NCI-H1930 (cell line): Measurements from ENCODE around the gene COL13A1.

Experiments
- DNase-seq, 2 experiments: peaks; one replicate each; lab custom pipeline; 2025; lab: John Stamatoyannopoulos, UW

The COL13A1 gene

DNA sequence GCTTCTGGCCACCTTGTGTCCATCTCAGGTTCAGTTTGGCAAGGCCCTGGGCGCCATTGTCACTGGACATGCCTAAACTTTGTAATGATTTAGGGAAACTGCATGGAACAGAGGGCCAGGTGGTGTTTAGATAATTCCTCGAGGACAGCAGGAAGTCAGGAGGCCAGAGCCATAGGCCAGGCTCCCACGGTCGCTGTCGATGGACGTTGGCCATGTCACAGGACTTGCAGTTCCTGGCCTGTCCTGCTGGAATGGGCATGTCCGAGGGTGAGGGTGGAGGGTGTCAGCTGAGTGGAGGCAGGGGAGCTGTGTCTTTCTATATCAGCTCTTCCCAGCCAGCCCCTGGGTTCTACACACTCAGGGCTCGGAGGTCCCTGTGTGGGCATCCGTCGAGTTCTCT, 143.1 kb downstream of the COL13A1 start:
- no peak for DNase-seq

DNA sequence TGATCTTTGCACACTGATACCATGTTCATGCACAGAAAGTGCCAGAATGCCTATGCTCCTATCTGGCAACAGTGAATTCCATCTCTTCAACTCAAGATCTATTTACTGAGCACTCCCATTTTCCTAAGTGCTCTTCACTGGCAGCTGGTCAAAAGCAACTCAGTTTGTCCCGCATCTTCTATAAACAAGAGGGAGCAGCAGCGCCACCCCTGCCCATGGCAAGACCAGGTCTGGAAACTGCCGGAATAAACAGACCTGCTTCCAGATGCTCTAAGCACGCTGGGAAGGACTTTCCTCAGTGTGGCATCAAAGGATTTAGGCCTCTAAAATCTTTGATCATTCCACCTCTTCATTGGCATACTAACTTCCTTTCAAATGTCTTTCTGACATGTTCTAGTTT, 146.6 kb downstream of the COL13A1 start:
- DNase-seq = no peak

DNA sequence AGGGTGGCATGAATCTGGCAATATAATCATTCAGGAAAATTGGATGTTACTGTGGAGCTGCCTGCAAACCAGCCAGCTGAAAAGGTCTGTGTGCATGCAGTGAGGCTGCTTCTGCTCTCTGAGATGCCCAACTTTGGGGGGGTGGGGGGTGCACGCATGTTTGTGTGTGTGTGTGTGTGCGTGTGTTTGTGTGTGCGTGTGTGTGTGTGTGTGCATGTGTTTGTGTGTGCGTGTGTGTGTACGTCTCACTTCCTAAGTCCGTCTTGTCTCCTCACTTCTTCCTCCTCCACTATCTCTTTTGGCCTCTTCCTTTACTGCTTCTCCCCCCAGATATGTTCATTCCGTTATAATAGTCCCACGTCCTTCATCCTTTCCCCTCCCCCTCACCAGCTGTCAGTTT, 148.1 kb downstream of the COL13A1 start:
- DNase-seq = no peak

DNA sequence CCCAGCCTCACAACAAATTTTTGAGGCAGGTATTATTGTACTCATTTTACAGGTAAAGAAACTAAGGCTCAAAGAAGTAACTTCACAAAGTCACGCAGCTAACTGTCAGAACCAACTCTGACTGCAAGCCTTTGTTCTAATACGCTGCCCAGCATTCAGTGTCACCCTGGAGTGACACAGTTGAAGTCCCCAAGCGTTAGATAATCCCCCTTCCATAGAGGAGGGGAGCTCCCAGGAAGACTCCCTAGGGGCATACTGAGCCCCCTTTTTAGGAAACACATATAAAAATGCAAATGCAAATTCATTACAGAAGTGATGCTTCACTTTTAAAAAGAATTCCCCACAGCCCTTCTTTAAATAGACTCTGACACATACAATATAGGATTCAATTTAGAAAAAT, 150.0 kb downstream of the COL13A1 start:
- no peak for DNase-seq

DNA sequence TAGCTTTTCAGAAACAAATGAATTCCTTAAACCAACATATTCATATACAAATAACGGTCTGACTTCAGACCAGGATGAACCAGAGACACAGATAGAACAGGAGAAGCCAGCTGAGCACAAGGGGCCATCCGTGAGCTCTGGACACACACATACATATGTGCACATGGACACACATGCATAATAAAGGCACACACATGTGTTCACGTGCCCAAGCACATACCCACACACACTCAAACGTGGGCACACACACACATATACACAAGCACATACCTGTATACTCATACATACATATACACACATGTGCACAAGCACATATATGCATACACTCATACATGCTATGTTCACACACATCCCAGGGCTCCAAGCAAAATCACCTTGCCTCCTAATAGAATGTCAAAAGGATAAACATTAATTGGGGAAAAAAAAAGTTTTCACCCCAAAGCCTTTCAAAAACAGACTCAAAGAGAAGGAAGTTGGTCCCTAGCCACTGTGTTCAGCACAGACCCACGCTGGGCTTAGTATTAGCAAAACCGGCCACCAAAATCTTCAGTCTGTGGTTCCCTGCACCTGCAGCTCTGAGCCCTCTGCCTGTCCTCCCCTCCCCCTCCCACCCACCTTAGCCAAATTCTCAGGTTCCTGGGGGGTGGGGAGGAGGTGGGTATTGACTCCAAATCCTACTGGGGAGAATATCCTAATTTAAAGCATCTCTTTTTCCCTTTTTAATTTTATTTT, 150.5 kb downstream of the COL13A1 start:
- DNase-seq = no peak

DNA sequence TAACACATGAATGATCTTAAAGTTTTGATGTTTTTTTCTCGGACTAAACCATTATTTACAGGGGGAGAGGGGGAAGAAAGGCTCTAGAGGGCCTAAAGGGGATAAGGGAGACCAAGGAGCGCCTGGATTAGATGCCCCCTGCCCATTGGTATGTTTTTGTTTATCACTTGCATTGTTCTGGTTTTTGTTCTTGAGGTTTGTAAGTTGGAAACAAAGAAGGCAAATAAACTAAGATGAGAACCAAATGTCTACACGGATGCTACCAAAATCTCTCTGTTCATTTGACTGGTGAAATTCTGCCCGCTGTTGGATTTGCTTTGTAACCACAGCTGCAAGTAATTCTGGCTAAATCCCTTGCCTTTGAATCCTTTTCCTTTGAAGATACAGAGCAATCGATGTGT, 151.1 kb downstream of the COL13A1 start:
- no peak for DNase-seq

DNA sequence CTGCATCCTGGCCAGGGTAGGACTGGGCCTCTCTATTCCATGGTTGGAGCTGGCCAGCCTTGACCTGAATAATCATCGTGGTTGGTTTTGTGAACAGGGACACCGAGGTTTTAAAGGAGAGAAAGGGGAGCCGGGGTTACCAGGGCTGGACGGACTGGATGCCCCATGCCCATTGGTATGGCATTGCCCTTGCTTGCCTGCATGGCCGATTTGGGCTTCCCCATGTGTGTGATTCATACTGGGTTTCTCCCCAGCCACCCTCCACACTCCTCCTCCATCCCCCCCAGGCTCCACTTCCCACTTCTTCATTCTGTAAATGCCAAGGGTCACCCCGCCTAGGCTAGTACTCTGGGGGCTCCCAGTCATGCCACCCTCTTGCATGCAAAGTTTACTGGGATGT, 152.1 kb downstream of the COL13A1 start:
- DNase-seq = no peak

DNA sequence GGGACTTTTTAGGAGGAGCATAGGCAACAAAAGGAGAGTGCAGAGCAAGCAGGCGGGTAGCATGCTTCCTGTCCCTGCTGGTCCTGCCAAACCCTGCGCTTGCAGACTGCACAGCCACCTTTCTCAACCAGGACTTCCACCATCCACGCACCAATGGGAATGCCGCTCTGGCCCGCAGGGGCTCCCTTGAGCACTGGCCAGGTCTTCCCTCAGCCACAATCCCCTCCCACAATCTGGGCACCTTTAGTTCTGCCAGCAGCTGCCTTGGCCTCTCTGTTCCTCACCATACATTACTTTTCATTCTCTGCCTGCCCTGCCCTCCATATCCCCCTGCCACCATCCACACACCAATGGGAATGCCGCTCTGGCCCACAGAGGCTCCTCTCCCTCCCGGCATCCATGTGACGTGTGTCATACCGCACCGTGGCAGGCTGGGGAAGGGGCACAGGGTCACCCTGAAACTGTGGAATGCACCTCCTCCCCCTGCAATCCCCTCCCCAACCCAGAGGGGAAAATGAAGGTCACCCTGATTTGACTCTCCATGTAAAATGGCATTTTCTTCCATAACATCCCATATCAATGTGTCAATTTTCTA, 153.6 kb downstream of the COL13A1 start:
- no peak for DNase-seq

DNA sequence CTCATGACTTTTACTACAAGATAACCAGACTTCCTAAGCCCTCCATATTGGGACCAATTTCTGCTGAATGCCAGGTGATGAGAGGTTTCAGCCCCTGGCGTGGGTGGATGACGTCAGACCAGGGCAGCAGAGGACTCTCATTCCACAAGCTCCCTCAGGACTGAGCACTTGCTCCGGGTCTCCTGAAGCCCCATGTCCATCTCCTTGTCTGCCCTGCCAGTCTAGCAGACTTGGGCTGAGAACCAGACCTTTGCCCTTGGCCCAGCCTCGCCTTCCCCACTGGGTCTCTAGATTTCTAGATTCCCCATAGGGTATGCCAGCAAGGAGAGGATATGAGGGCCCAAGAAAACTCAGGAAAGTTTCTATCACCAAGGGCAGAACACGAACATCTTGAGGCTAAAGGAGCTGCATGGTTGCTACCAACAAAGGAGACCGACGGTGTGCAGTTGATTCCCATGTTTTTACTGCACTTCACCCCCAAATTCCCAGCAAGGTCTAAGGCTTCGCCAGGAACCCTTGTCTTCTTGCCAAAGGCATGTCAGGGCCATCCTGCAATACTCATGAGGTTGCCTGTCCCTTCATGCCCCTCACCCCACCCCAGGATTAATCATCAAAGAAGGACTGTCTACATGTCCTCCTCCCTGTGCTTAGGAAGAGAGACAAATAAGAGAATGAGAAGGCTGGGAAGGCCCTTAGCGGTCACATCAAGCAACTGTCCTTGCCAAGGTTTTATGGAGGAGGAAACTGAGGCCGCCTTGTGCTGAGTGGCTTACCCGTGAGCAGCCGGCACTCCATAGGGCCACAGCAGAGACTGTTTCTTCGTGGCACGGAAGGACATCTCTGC, 154.4 kb downstream of the COL13A1 start:
- DNase-seq = no peak

DNA sequence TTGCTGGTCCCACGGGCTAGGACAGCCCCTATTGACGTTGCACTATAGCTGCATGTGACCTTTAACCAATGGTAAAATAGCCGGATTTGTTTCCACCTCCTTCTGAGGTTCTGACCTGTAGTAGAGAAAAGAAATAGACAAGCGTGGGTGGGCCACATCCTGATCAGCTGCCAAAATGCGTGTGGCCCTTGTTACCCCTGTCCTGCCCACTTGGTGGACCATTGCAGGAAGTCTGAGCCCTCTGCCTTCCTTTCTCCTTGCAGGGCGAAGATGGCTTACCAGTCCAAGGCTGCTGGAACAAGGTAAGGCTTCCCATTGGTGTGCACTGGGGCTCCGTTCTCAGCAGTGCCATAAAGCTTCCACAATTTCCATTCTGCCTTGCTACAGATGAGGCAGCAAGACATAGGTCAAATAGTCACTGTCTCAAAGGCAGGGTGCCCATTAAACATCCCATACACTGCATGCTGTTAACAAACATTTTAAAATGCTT, 155.1 kb downstream of the COL13A1 start:
- DNase-seq = no peak

DNA sequence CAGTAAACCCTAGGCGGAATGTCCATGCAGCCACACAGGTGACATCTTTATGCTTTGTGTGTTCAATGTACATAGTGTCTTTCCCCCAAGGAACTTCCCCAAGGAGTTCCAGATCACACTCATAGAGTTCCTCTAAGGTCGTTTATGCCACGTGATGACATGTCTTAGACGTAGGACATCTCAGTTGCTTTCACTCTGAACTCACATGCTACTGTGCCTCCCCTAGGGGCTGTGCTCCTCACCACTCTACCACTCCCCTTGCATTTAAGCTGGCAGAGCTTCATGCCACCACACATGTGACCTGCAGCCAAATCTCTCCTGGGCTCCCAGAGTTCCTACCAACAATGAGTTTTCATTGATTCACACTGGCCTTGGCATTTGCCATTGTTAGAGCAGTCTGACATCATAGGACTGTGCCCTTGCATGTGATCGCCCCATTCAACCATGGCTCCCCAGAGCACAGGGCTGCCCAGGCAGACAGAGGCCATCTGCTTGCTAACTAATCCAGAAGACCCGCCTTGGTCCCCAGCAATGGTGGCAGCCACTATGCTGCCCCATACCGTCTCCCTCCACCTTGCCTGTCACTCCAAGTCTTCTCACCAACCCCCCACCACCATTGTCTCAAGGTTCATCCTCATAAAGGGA, 155.7 kb downstream of the COL13A1 start:
- no peak for DNase-seq

DNA sequence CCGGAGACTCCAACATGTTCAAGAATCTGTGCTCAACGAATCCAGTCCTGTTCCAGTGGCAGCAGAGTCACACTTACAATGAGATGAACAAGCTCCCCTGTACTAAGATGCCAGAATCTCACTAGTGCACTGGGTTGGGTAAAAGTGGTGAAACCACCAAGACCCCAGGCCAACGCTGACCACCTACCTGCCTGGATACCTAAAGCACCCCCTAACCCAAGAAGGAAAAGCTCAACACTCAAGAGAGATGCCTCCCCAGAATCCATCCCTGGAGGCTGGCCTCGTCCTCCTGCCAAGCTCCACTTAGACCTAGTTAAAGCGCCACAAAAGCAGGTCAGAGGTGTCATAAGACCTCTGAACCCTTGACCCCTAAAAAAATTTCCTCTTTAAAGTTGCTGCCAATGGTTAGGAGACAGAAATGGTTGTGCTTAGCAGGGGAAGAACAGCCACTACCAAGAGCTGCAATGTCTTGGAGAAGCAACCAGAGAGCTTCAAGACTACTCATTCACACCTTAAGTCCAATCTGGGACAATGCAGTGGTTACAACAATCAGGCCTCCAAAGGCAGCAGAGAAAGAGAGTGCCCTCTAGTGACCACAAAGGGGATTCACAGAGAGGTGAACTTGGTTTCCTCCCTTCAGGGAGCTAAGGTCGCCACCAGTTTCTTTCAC, 156.3 kb downstream of the COL13A1 start:
- peak; percentile 17 to 21 for DNase-seq

DNA sequence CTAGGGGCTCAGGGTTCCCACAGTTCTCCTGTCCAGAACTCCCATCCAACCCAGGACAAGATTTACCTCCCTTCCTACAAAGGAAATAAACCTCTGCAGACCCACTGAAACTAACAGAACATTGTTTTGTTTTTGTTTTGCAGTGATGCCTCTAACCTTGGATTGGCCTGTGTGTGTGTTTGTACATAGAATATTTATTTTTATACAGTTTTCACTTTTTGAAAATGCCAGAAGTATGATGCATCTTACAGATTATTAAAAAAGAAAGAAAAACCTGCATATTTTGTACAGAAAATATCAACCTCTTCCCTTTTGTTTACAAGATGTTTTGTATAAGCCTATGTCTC, 156.8 kb downstream of the COL13A1 start:
- no peak for DNase-seq

DNA sequence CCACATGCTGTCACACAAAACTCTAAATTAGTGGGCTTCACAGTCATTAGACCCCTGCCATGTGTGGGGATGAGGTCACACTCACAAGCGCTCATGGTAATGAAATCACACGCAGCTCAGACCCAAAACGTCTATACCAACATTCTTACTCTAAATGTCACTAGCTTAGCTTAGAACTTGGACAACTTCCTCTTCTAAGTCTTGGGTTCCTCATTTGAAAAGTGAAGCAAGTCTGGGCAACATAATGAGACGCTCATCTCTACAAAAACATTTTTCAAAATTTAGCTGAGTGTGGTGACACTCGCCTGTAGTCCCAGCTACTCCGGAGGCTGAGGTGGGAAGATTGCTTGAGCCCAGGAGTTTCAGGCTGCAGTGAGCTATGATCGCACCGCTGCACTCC, 158.2 kb downstream of the COL13A1 start:
- no peak for DNase-seq

DNA sequence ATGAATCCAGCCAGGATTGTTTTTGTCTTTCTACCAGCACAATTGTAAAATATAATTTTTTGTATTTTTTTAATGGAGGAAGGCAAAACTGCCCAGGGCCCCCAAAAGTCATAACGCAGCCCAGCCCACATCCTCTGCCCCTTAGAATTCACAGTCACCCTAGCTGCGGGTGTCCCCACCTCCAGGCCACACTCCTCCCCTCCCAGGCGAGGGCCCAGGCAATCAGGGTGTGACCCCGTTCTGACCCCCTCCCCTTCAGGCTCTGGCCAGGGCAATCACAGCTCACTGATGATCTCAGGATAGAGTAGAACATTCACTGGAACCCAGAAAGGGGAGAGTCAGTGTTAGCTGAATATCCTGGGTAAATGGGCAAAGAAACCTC, 158.9 kb downstream of the COL13A1 start:
- DNase-seq = no peak

DNA sequence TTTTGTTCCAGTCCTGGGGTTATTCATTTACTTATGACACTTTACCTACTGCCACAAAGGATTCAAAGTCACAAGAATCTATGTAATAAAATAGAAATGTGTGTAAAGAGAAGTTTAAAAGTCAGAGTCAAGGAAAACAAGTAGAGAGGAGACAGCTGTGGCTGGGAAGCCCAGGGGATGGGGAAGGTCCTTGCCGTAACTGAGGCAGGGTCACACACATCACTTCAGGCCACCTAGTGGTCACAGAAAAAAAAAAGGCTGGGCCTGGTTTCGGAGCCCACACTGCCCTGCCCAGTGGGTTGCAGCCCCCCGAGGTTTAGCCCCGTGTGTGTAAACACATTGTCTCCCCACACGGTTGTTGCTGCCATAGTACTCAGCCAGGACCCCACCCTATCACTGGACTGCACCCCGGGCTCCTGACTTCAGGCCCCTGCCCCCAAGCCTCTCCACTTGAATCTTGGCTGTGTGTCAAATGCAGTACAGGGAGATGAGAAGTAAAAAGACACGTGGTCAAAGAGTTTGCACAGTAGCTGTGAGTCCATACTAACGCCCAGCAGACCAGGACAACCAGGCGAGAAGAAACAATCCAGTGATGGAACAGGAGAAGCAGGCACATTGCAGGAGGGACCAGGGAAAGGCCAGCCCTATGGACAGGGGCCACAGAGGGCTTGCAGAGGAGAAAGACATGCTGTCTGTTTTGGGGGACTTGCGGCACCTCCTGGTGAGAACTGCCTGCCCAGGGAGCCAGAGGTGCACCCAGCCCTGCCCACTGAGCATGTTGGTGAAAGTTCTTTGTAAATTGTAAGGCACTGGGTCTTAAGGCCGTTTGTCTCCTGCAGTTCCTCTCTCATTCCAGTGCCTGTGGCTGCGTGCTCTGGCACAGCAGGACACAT, 159.5 kb downstream of the COL13A1 start:
- DNase-seq = no peak

DNA sequence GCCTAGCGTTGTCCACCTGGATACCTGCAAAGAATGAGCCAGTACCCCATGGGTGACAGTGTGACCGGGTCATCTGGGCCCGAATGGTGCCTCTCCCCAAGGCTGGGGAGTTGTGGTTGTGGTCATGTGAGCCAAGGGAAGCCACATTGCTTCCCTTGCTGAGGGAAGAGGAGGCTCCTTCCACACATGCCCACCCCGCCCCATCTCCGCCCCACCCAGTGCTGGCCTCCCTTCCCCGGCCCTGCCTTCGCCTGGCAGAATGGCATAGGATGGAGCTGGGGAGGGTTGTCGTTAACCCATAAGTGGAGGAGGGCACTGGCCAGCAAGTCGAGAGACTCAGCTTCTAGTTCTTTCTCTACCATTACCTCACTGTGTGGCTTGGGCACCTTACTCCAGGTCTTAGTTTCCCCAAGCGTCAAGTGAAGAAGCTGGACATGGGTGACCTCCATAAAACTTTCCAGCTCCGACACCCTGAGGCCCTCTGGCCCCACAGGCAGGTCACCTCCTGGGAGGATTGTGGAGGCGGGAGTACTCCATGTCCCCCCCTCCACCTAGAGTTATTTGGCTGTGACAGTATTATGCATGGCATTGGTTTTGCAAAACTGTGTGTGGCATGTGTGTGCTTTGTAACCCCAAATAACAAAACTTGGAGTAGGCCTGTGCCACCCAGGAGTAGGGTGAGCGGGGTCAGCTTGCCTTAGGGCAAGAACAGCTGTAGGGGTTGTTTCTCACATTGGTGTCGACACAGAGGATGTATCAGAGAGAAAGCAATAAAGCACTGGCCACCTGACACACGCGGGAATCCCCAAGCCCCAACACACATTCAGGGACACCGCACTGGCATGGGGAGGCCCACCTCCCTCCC, 160.4 kb downstream of the COL13A1 start:
- no peak for DNase-seq

DNA sequence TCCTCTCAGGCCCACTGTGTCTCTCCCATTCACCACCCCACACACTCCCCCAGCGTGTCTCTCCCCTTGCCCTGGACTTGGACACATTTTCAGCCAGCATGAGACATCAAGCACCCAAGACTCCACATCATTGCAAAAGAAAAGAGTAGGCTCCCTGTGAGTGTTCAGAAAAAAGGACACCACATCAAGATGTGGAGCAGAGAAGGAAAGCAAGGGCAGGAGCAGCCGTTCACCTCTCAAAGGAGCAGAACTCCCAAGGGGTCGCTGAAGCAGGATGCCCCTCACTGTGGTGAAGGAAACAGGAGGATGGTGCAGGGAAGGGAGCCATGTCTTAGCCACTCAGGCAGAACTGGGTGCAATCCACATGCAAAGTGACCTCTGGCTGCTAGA, 161.0 kb downstream of the COL13A1 start:
- DNase-seq = no peak

DNA sequence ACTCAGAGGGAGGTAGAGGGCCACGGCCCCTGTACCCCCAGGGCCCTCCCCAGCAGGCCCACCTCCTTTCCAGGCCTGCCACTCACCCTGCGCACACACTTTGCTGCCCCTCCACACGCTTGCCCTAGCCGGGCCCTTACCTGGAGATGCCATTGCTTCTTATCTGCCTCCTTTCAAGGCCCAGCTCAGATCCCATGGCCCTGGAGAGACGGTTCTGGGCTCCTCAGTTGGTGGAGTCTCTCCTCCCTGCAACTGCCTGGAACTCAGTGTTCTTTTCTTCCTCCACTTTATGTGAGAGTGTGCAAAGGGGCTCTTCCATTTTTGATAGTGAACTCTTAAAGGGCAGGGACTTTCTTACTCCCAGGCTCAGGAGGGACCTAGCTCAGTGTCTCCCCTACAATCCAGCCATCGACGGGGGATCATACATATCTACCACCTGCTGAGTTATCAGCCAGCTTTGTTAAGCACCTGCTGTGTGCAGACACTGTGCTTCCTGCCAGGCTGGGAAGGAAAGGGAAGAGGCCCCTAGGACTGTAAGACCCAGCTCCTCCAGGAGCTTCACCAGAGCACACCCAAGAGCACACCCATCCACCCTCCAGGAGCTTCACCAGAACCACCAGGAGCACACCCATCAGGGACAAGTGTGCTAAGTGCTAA, 161.6 kb downstream of the COL13A1 start:
- DNase-seq = no peak
